Measurements from ENCODE around the gene ALG2.

ALG2 gene

DNA sequence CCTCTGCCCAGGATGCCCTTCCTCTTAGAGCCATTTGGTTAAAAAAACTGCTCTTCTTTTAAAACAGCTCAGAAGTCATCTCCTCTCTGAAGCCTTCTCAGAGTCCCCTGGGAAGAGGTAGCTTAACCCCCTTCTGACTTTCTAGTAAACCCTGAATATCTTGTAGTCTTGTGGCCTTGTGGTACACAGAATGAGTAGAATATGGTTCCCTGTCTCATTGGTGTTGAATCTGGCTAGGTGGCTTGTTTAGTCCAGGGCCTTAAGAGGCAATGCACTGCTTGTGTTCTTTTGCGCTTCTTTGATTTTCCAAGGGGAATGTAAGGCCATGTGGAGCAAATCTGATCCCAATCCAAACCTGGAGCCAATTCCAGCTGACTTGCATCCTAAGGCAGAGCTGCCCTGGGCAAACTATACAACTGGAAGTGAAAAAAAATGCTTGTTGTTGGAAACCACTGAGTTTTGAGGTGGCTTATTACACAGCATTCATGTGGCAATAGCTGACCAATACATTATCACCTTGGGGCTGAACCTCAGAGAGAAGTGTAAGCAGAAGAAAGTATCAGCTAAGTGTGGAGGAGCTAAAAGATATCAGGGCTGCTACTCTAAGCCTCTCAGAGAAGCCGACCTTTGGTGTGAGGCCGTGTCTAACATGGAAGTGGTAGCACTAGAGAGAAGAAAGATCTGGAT lies 31.0 kb downstream of the ALG2 start:
- FAIRE-seq: no peak

DNA sequence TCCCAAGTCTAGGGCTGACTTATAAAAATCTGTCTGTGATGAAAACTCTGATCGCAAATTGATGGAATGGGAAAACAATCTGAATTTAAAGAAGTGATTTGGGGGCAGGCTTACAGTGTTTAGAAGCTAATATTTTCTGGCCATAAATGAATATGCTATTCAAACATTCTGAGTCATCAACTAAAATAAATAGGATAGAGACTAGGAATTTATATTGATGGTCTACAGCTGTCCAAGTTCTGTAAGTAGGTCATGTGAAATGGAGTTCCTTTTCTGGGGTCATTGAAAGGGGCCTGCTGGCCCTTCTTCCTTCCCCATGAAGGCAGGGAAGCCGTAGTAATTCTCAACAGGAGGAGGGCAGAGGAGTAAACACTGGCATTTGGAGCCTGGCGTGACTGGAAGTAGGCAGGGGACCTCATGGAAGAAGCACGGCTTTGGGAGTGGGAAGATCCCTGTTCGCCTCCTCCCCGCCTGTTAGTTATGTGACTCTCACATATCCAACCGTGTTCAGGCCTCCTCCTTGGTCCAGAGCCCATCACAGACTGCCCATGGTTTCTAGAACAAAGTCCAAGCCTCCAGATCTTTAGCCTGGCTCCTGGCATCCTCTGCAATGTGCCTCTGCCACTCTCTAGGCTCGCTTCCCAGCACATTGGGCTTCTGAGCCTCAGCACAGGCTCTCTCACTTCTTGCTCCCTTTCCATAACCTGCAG lies 31.7 kb downstream of the ALG2 start:
- no peak for FAIRE-seq

GRCh38 chr9:99189186-99189585 lies 32.6 kb downstream of the ALG2 start:
- no peak for FAIRE-seq

DNA sequence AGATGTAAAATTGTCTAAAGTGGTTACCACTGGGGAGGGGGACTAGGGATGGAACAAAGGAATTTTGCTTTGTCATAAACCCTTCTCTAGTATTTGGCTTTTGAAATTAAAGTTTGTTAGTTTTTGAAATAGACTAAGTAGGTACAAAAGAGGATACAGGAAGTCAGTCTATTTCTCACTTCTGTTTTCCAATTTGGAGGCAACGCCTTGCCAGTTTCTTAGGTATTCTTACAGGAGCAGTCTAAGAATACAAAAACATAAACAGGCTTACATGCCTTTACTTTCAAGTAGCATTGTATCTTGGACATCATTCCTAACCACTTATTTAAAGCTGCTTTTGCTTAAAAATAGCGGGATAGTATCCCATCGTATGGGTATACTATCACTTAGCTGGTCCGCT lies 34.4 kb downstream of the ALG2 start:
- FAIRE-seq: no peak

DNA sequence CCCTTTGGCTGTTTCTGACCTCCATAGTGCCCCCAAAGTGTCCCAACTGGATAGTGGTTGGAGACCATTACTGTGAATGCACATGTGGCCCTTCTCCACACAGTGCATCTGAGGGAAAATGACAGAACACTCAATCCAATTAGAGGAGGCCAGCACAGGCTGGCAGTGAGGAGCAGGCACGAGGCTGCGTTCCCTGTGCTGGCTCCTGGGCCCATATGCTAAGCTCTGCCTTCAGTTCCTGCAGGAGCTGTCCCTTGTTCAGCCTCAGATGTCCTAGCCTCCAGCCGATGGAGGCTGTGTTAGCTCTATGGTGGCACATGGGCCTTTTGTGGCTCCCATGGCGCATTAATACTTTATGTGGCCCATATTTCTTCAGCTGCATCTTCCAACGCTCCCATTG lies 35.8 kb downstream of the ALG2 start:
- FAIRE-seq: no peak

- no peak for FAIRE-seq
Measured at GRCh38 chr9:99185348-99185632, 36.5 kb downstream of the ALG2 start.

GRCh38 chr9:99184475-99185347 lies 37.0 kb downstream of the ALG2 start:
- no peak for FAIRE-seq

GRCh38 chr9:99184110-99184474 lies 37.6 kb downstream of the ALG2 start:
- no peak for FAIRE-seq

DNA sequence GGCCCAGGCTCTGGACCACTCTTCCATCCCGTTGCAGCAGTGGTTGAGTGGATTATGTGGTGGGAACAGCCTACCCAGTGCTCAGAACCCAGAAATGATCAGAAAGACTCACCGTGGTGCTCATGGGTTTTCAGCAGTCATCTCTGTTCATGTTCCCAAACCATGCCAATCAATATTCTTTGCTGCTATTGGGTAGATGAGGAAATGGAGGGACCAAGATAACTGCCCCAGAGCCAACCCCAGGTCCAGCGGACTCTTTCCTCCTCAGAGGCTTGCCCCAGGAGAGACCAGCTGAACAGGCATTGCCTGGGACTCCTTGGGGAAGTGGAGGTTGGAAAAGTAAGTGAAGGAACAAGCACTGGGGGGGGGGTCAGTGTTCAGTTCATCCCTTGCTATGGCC lies 38.1 kb downstream of the ALG2 start:
- no peak for FAIRE-seq

- FAIRE-seq: no peak
Measured at GRCh38 chr9:99182356-99182755, 39.4 kb downstream of the ALG2 start.

GRCh38 chr9:99181621-99182020 lies 40.1 kb downstream of the ALG2 start:
- FAIRE-seq: no peak

- no peak for FAIRE-seq
Measured at GRCh38 chr9:99181206-99181605, 40.5 kb downstream of the ALG2 start.

- no peak for FAIRE-seq
Measured at GRCh38 chr9:99180662-99181061, 41.1 kb downstream of the ALG2 start.

GRCh38 chr9:99180199-99180598 lies 41.5 kb downstream of the ALG2 start:
- no peak for FAIRE-seq

GRCh38 chr9:99178912-99179872 lies 42.5 kb downstream of the ALG2 start:
- no peak for FAIRE-seq

GRCh38 chr9:99177576-99178366 lies 44.0 kb downstream of the ALG2 start:
- FAIRE-seq: no peak

DNA sequence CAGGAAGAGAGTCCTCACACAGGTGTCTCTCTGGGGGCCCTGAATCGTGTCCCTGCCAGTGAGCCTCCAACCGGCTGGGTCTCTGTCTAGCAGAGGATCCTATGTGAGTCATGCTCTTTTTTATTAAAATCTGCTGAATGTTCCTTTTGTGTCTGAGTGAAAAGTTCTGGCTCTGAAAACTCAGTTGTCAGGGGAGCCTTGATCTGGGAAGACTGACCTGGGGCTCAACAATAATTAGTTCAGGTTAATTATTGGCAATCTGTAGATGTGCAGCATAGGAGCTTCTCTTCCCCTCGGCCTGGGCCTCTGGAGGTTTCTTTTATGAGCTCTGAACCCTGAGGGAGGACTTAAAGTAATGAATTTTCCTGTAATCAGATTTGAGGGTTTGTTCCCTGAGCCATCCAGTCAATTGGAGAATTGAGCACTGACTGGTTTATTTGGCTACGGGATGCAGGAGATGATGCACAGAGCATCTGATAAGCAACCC lies 45.2 kb downstream of the ALG2 start:
- no peak for FAIRE-seq

- FAIRE-seq: no peak
Measured at GRCh38 chr9:99173570-99174504, 47.9 kb downstream of the ALG2 start.

GRCh38 chr9:99172124-99173091 lies 49.3 kb downstream of the ALG2 start:
- no peak for FAIRE-seq

Data from TTC549 (cell line).